ENCODE measurements around the gene PAK1IP1. TPM values are rescaled to one million over a fixed set of nuclear protein-coding genes. Genes with fewer than 3 reads are reported as not detected.
"Not testable (repeated sequence)": the region's sequence is repeated elsewhere in the genome, so short reads cannot be mapped to it uniquely, and the experiment has no call there.

Gene PAK1IP1
- total RNA-seq, 1 donor from 2014 or later: 28.8 TPM

DNA sequence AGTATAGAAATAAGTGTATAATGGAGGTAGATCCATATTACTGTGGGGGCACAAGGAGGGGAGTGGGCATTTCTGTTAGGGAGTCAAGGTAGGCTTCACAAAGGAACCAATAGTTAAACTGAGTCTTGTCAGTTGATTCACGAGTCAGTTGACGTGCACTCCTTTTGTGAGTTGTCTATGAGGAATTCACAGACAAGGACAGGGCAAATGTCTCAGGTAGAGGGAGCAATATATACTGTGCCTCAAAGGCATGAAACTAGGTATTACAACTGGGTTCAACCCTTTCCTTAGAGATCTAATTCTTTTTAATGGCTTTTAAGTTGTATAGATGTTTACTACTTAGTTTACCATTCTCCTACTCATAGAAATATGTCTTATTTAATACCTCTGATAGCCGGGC, 39.1 kb downstream of the PAK1IP1 start:
- no peaks in the 10 kb centered on the region for H3K79me2 ChIP-seq (ENCODE audit: low read depth)
- Mint-ChIP-seq H3K4me1 (no peaks in the 10 kb centered on the region), H3K27ac (no peak overlapping the region), H3K9me3 (no peaks in the 10 kb centered on the region), H3K36me3 (peaks cover 21% of the 10 kb centered on the region), H3K27me3 (ENCODE audit: insufficient read depth, low read depth) (no peaks in the 10 kb centered on the region), H3K4me3 (no peak overlapping the region)
- H3K9me3 ChIP-seq (ENCODE audit: low read depth): no peaks in the 10 kb centered on the region
- no peak overlapping the region for H3K9ac ChIP-seq
- H3K4me3 ChIP-seq: no peak overlapping the region
- H3F3A ChIP-seq (ENCODE audit: low read depth): peaks cover 8% of the 10 kb centered on the region
- no peak overlapping the region for H3K4me2 ChIP-seq
- no peaks in the 10 kb centered on the region for H3K4me1 ChIP-seq
- H4K20me1 ChIP-seq (ENCODE audit: low read depth): no peaks in the 10 kb centered on the region
- no peak for DNase-seq (ENCODE audit: low spot score)
- H2AFZ ChIP-seq (replicated peaks): no peak overlapping the region
- H3K27me3 ChIP-seq: no peaks in the 10 kb centered on the region
- peak overlapping the region; percentile 37 for H3K27ac ChIP-seq
- TF ChIP-seq EZH2 (IDR thresholded peaks at IDR 0.05) (no peak), EZH2phosphoT487 (IDR thresholded peaks at IDR 0.05) (no peak), CTCF (IDR thresholded peaks at IDR 0.05) (no peak)
- no peaks in the 10 kb centered on the region for H3K36me3 ChIP-seq

GRCh38 chr6:10736731-10737130, 42.0 kb downstream of the PAK1IP1 start:
- Histone ChIP-seq H3K4me3 (no peak overlapping the region), H3K36me3 (no peaks in the 10 kb centered on the region), H2AFZ (replicated peaks) (no peak overlapping the region), H3K9ac (no peak overlapping the region), H3K27ac (no peak overlapping the region), H3K4me2 (no peak overlapping the region), H3K4me1 (no peaks in the 10 kb centered on the region), H3F3A (ENCODE audit: low read depth) (peaks cover 8% of the 10 kb centered on the region), H4K20me1 (ENCODE audit: low read depth) (no peaks in the 10 kb centered on the region), H3K9me3 (ENCODE audit: low read depth) (no peaks in the 10 kb centered on the region), H3K27me3 (no peaks in the 10 kb centered on the region), H3K79me2 (ENCODE audit: low read depth) (no peaks in the 10 kb centered on the region)
- no peaks in the 10 kb centered on the region for H3K27me3 Mint-ChIP-seq (ENCODE audit: insufficient read depth, low read depth)
- DNase-seq (ENCODE audit: low spot score): no peak
- no peaks in the 10 kb centered on the region for H3K9me3 Mint-ChIP-seq
- H3K4me1 Mint-ChIP-seq: no peaks in the 10 kb centered on the region
- peaks cover 13% of the 10 kb centered on the region for H3K36me3 Mint-ChIP-seq
- H3K27ac Mint-ChIP-seq: no peak overlapping the region
- H3K4me3 Mint-ChIP-seq: no peak overlapping the region
- TF ChIP-seq EZH2 (IDR thresholded peaks at IDR 0.05) (no peak), CTCF (IDR thresholded peaks at IDR 0.05) (no peak), EZH2phosphoT487 (IDR thresholded peaks at IDR 0.05) (no peak)

GRCh38 chr6:10740061-10740460, 45.3 kb downstream of the PAK1IP1 start:
- Histone ChIP-seq H3K4me2 (no peak overlapping the region), H2AFZ (replicated peaks) (no peak overlapping the region), H3K79me2 (ENCODE audit: low read depth) (no peaks in the 10 kb centered on the region), H4K20me1 (ENCODE audit: low read depth) (no peaks in the 10 kb centered on the region), H3F3A (ENCODE audit: low read depth) (no peaks in the 10 kb centered on the region), H3K9me3 (ENCODE audit: low read depth) (no peaks in the 10 kb centered on the region), H3K36me3 (no peaks in the 10 kb centered on the region), H3K4me1 (no peaks in the 10 kb centered on the region), H3K27me3 (no peaks in the 10 kb centered on the region), H3K27ac (no peak overlapping the region), H3K4me3 (no peak overlapping the region), H3K9ac (no peak overlapping the region)
- Mint-ChIP-seq H3K27me3 (ENCODE audit: insufficient read depth, low read depth) (no peaks in the 10 kb centered on the region), H3K9me3 (no peaks in the 10 kb centered on the region), H3K36me3 (peaks cover 5% of the 10 kb centered on the region), H3K27ac (no peak overlapping the region), H3K4me3 (no peak overlapping the region), H3K4me1 (no peaks in the 10 kb centered on the region)
- DNase-seq (ENCODE audit: low spot score): no peak
- no peak for TF ChIP-seq EZH2 (IDR thresholded peaks at IDR 0.05)
- no peak for TF ChIP-seq CTCF (IDR thresholded peaks at IDR 0.05)
- TF ChIP-seq EZH2phosphoT487 (IDR thresholded peaks at IDR 0.05): no peak

- DNase-seq (ENCODE audit: low spot score); H3K79me2 ChIP-seq (ENCODE audit: low read depth); H3K36me3 Mint-ChIP-seq; H3K4me1 ChIP-seq; H3K36me3 ChIP-seq; H3F3A ChIP-seq (ENCODE audit: low read depth); H3K27ac Mint-ChIP-seq; H3K4me1 Mint-ChIP-seq; H3K9ac ChIP-seq; H4K20me1 ChIP-seq (ENCODE audit: low read depth); H3K9me3 Mint-ChIP-seq; H3K4me2 ChIP-seq; H3K27me3 ChIP-seq; H3K9me3 ChIP-seq (ENCODE audit: low read depth); H3K4me3 ChIP-seq; H3K27me3 Mint-ChIP-seq (ENCODE audit: insufficient read depth, low read depth); H3K27ac ChIP-seq; H3K4me3 Mint-ChIP-seq; H2AFZ ChIP-seq (replicated peaks): not testable (repeated sequence)
These were observed 46.9 kb downstream of the PAK1IP1 start for GRCh38 chr6:10741643-10742042.
